Neuron (in vitro differentiated cells): ENCODE measurements around the gene MX2.

Experiments
- H2AFZ ChIP-seq: one replicate; pipeline ENCODE4 v1.6.1; 2013; ENCODE audit warnings: low read depth, mild to moderate bottlenecking, inconsistent platforms, low read length, moderate library complexity
- H3K27me3 ChIP-seq: one replicate; pipeline ENCODE4 v1.6.1; 2013; ENCODE audit warnings: low read length; ENCODE audit not compliant: insufficient read depth
- H3K36me3 ChIP-seq: one replicate; pipeline ENCODE4 v1.6.1; 2013; ENCODE audit warnings: low read length; ENCODE audit not compliant: insufficient read depth
- H3K4me1 ChIP-seq: one replicate; pipeline ENCODE4 v1.6.1; 2013; ENCODE audit warnings: low read length; ENCODE audit not compliant: insufficient read depth
- H3K4me3 ChIP-seq: 2 replicates; pipeline ENCODE4 v1.5.1; 2013; ENCODE audit warnings: mild to moderate bottlenecking, low read length, moderate library complexity
- H3K9me3 ChIP-seq: one replicate; pipeline ENCODE4 v1.6.1; 2013; ENCODE audit warnings: low read length

MX2 gene

DNA sequence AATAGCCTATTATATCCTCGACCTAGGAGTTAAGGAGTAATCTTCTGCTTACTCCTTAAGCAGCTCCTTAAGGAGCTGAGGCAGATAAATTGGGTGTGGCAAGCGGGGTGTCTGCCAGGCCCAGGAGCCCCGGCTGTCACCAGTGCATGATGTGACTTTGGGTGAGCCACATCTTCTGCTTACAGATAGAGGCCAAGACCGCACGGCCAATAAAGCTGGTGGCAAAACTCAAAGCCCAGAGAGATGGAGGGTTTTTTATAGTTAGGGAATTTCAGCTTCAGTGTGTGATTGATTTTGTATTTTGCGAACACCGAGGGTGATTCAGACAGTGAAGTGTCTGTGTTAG is 9.8 kb downstream of the MX2 start:
- Histone ChIP-seq H3K4me1 (no peaks in the 10 kb centered on the region), H3K9me3 (no peaks in the 10 kb centered on the region), H3K36me3 (no peaks in the 10 kb centered on the region), H3K27me3 (peaks cover 8% of the 10 kb centered on the region), H3K4me3 (no peak overlapping the region), H2AFZ (no peak overlapping the region)

DNA sequence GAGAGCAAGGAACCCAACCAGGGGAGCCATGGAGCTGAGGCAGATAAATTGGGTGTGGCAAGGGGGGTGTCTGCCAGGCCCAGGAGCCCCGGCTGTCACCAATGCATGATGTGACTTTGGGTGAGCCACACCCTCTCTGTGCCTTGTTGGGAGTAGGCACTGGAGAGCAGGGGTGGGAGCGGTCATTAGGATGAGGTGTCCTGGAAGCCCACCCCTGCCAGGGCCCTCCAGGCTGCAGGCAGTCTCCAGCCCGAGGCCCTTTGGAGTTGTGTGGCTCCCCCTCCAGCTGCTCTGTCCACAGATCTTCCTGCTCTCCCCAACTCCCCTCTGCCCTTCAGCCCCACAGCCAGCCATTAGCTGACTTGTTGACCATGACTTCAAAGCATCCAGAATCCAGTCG is 11.4 kb downstream of the MX2 start:
- Histone ChIP-seq H3K4me3 (no peak overlapping the region), H3K4me1 (no peaks in the 10 kb centered on the region)

GRCh38 chr21:41373763-41374162 is 11.9 kb downstream of the MX2 start:
- H2AFZ ChIP-seq, result no peak overlapping the region
- H3K36me3 ChIP-seq, result no peaks in the 10 kb centered on the region
- no peaks in the 10 kb centered on the region for H3K4me1 ChIP-seq
- no peak overlapping the region for H3K4me3 ChIP-seq
- H3K27me3 ChIP-seq, result peaks cover 4% of the 10 kb centered on the region
- no peaks in the 10 kb centered on the region for H3K9me3 ChIP-seq

More for the DNA sequence above, 11.4 kb downstream of the MX2 start:
- Histone ChIP-seq H3K27me3 (peaks cover 6% of the 10 kb centered on the region), H3K9me3 (no peaks in the 10 kb centered on the region), H3K36me3 (no peaks in the 10 kb centered on the region), H2AFZ (no peak overlapping the region)

GRCh38 chr21:41374177-41374712 is 12.4 kb downstream of the MX2 start:
- peaks cover 3% of the 10 kb centered on the region for H3K27me3 ChIP-seq
- no peak overlapping the region for H3K4me3 ChIP-seq
- H2AFZ ChIP-seq, result no peak overlapping the region
- no peaks in the 10 kb centered on the region for H3K36me3 ChIP-seq
- no peaks in the 10 kb centered on the region for H3K9me3 ChIP-seq
- H3K4me1 ChIP-seq, result no peaks in the 10 kb centered on the region

DNA sequence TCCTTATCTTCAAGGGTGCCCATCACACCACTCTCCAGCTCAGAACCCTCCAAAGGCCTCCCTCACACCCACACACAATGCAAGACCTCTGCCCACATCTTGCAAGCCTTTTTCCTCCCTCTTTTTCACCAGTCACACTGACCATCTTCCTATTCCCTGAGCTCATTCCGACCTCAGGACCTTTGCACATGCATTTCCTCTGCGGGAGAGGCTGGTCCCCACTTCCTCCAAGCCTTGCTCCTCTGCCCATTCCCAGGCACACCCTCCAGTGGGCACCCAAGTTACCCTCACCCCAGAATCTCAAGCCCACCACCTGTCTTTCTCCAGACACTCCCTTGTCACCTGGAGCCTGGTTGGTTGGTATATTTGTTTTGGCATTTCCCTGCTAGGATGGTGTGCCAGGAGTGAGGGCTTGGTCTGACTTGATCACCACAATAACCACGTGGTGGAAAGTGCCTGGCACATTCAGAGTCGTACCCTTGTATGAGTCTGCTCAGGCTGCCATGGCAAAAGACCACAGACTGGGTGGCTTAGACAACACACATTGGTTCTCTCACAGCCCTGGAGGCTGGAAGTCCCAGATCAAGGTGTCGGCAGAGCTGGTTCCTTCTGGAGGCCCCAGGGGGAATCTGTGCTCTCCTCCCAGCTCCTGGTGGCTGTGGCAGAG is 13.2 kb downstream of the MX2 start:
- Histone ChIP-seq H3K36me3 (no peaks in the 10 kb centered on the region), H2AFZ (no peak overlapping the region), H3K4me1 (no peaks in the 10 kb centered on the region)

DNA sequence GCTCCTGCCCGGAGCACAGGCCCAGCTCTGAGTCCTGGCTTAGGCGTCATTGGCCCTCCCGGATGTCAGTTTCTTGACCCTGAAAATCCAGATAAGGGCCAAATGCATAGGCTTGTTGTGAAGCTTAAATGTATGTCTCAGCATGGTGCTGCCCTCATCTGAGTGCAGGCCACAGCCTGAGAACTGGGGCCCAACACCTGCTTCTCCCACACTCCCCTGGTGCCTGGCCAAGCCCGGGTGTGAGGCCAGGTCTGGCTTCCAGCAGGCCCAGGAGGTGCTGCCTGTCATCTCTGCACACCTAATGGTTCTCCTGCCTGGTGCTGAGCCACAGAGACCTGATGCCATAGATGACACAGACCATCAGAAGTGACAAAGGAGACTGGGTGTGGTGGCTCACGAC is 14.0 kb downstream of the MX2 start:
- no peak overlapping the region for H2AFZ ChIP-seq
- no peaks in the 10 kb centered on the region for H3K9me3 ChIP-seq
- no peaks in the 10 kb centered on the region for H3K4me1 ChIP-seq
- H3K4me3 ChIP-seq, result no peak overlapping the region
- no peaks in the 10 kb centered on the region for H3K27me3 ChIP-seq
- H3K36me3 ChIP-seq, result no peaks in the 10 kb centered on the region

More for the DNA sequence above, 13.2 kb downstream of the MX2 start:
- no peaks in the 10 kb centered on the region for H3K9me3 ChIP-seq
- no peaks in the 10 kb centered on the region for H3K27me3 ChIP-seq
- no peak overlapping the region for H3K4me3 ChIP-seq

- Histone ChIP-seq H3K4me1 (no peaks in the 10 kb centered on the region), H2AFZ (no peak overlapping the region), H3K4me3 (no peak overlapping the region), H3K36me3 (no peaks in the 10 kb centered on the region), H3K9me3 (no peaks in the 10 kb centered on the region), H3K27me3 (no peaks in the 10 kb centered on the region)
Measured at GRCh38 chr21:41377715-41378114, 15.9 kb downstream of the MX2 start.

- H3K4me3 ChIP-seq, result no peak overlapping the region
- H3K4me1 ChIP-seq, result no peaks in the 10 kb centered on the region
- H3K9me3 ChIP-seq, result no peaks in the 10 kb centered on the region
- H3K36me3 ChIP-seq, result no peaks in the 10 kb centered on the region
- no peaks in the 10 kb centered on the region for H3K27me3 ChIP-seq
- H2AFZ ChIP-seq, result no peak overlapping the region
Measured at GRCh38 chr21:41378849-41379248, 17.0 kb downstream of the MX2 start.

DNA sequence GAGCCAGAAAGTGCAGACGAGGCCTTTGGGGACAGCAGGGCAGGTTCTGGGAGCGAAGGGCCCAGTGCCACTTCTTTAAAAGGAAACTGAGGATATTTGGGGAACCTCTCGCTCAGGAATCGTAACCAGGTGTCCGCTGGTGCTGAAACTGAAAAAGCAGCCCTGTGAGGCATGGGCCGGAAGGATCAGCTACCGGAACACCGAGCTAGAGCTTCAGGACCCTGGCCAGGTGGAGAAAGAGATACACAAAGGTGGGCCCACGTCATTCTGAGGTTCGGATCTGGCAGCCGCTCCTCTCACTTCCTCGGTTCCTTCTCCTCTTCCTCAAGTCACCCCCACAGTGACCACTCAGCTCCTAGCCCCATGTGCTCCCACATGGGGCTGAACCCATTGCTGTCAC is 18.1 kb downstream of the MX2 start:
- no peak overlapping the region for H2AFZ ChIP-seq
- no peaks in the 10 kb centered on the region for H3K9me3 ChIP-seq
- H3K4me1 ChIP-seq, result no peaks in the 10 kb centered on the region
- no peaks in the 10 kb centered on the region for H3K36me3 ChIP-seq
- H3K27me3 ChIP-seq, result no peaks in the 10 kb centered on the region
- H3K4me3 ChIP-seq, result no peak overlapping the region

GRCh38 chr21:41381731-41382130 is 19.9 kb downstream of the MX2 start:
- Histone ChIP-seq H3K9me3 (no peaks in the 10 kb centered on the region), H3K4me3 (no peak overlapping the region), H3K4me1 (no peaks in the 10 kb centered on the region), H2AFZ (no peak overlapping the region), H3K27me3 (no peaks in the 10 kb centered on the region), H3K36me3 (no peaks in the 10 kb centered on the region)

GRCh38 chr21:41387042-41387819 is 25.4 kb downstream of the MX2 start:
- H3K36me3 ChIP-seq, result no peaks in the 10 kb centered on the region
- H3K4me1 ChIP-seq, result no peaks in the 10 kb centered on the region
- no peaks in the 10 kb centered on the region for H3K9me3 ChIP-seq
- no peak overlapping the region for H3K4me3 ChIP-seq
- no peaks in the 10 kb centered on the region for H3K27me3 ChIP-seq
- H2AFZ ChIP-seq, result no peak overlapping the region

GRCh38 chr21:41387824-41388223 is 26.0 kb downstream of the MX2 start:
- Histone ChIP-seq H3K4me1 (no peaks in the 10 kb centered on the region), H2AFZ (no peak overlapping the region), H3K27me3 (no peaks in the 10 kb centered on the region), H3K36me3 (no peaks in the 10 kb centered on the region), H3K9me3 (no peaks in the 10 kb centered on the region), H3K4me3 (no peak overlapping the region)

DNA sequence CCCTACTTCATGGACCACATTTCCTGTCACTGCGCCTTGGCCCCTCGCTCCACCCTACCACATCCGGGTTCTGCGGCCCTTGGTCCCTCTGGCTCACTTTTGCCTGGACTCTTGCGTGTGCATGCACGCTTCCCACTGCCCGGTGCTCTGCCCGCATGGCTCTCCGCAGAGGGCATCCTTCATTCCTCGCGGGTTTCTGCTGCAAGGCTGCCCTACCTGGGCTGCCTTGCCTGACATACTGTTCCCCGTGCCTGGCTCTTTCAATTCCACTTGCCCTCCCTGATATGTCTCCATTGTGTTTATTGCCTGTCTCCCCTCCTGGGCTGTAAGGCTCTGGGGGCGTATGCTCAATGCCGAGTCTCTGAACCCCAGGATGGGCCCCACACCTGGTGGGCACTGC is 26.4 kb downstream of the MX2 start:
- no peaks in the 10 kb centered on the region for H3K36me3 ChIP-seq
- no peak overlapping the region for H3K4me3 ChIP-seq
- H2AFZ ChIP-seq, result no peak overlapping the region
- H3K9me3 ChIP-seq, result no peaks in the 10 kb centered on the region
- no peaks in the 10 kb centered on the region for H3K27me3 ChIP-seq
- no peaks in the 10 kb centered on the region for H3K4me1 ChIP-seq
